IMR-90 (cell line): ENCODE data around the gene RIPPLY3. TPM values are rescaled to one million over a fixed set of nuclear protein-coding genes. Genes with fewer than 3 reads are reported as not detected.

Experiments used
- ATAC-seq: fragments of 200-7000 bp; cut with Tn5 transposase; 2 replicates; pipeline ENCODE4 v1.9.1; 2020; ENCODE audit warnings: low read depth, mild to moderate bottlenecking, moderate library complexity
- BruUV-seq: library from RNA; stranded (reverse); fragments of 400-500 nt; replicated peaks from 2 replicates; lab custom pipeline; 2021; lab: Mats Ljungman, UMichigan
- CTCF ChIA-PET: fragments of 300-600 bp; formaldehyde crosslinking; extraction: SDS; loops from one replicate; lab custom pipeline; 2021; ENCODE audit warnings: antibody characterized with exemption; lab: Yijun Ruan, JAX
- POLR2A ChIA-PET: fragments of 300-600 bp; sonication (Branson Sonifier 250); formaldehyde crosslinking; loops from one replicate; lab custom pipeline; 2022; ENCODE audit warnings: antibody characterized with exemption; ENCODE audit not compliant: unreplicated experiment; lab: Charles Lee
- DNase-seq: peaks from one replicate; pipeline ENCODE4 v3.0.0; 2013
- H2AFZ ChIP-seq: replicated peaks from 2 replicates; pipeline ENCODE3; 2013; ENCODE audit warnings: low read length, mild to moderate bottlenecking; ENCODE audit not compliant: poor library complexity
- H2AK5ac ChIP-seq: 2 replicates; pipeline ENCODE4 v1.6.1; 2013; ENCODE audit warnings: low read depth, low read length, inconsistent platforms
- H2AK9ac ChIP-seq: replicated peaks from 2 replicates; pipeline ENCODE3; 2013; ENCODE audit warnings: mild to moderate bottlenecking, low read depth, low read length, moderate library complexity; ENCODE audit not compliant: poor library complexity
- H2BK120ac ChIP-seq: 2 replicates; pipeline ENCODE4 v1.6.1; 2013; ENCODE audit warnings: low read depth, low read length, inconsistent platforms
- H2BK15ac ChIP-seq: 3 replicates; pipeline ENCODE4 v1.6.1; 2013; ENCODE audit warnings: low read depth, low read length, inconsistent platforms
- H2BK20ac ChIP-seq: 2 replicates; pipeline ENCODE4 v1.6.1; 2013; ENCODE audit warnings: low read depth, mild to moderate bottlenecking, inconsistent platforms, low read length, moderate library complexity
- H2BK5ac ChIP-seq: 2 replicates; pipeline ENCODE4 v1.6.1; 2013; ENCODE audit warnings: mild to moderate bottlenecking, low read depth, low read length, inconsistent platforms; ENCODE audit not compliant: poor library complexity, severe bottlenecking
- H3K14ac ChIP-seq: replicated peaks from 2 replicates; pipeline ENCODE4 v1.6.1; 2013; ENCODE audit warnings: low read depth, low read length, inconsistent platforms
- H3K18ac ChIP-seq: 2 replicates; pipeline ENCODE4 v1.6.1; 2013; ENCODE audit warnings: low read depth, low read length, control low read depth
- H3K23ac ChIP-seq: 2 replicates; pipeline ENCODE4 v1.6.1; 2013; ENCODE audit warnings: low read depth, low read length, inconsistent platforms
- H3K27ac ChIP-seq: 2 replicates; pipeline ENCODE4 v1.5.1; 2013; ENCODE audit warnings: mild to moderate bottlenecking, control low read depth, low read length; ENCODE audit not compliant: insufficient read depth
- H3K27me3 ChIP-seq: 2 replicates; pipeline ENCODE4 v1.6.1; 2013; ENCODE audit warnings: low read length; ENCODE audit not compliant: control insufficient read depth, insufficient read depth
- H3K36me3 ChIP-seq: 2 replicates; pipeline ENCODE4 v1.6.1; 2013; ENCODE audit warnings: low read length, mixed read lengths; ENCODE audit not compliant: control insufficient read depth, insufficient read depth
- H3K4ac ChIP-seq: 2 replicates; pipeline ENCODE4 v1.6.1; 2013; ENCODE audit warnings: low read depth, low read length, inconsistent platforms
- H3K4me1 ChIP-seq: 2 replicates; pipeline ENCODE4 v1.6.1; 2013; ENCODE audit warnings: low read length, mixed read lengths; ENCODE audit not compliant: control insufficient read depth, insufficient read depth
- H3K4me2 ChIP-seq: 2 replicates; pipeline ENCODE4 v1.6.1; 2013; ENCODE audit warnings: low read depth, mild to moderate bottlenecking, control low read depth, low read length, moderate library complexity
- H3K4me3 ChIP-seq: 2 replicates; pipeline ENCODE4 v1.5.1; 2013; ENCODE audit warnings: low read depth, mild to moderate bottlenecking, control low read depth, low read length, moderate library complexity; ENCODE audit not compliant: insufficient read depth
- H3K56ac ChIP-seq: 2 replicates; pipeline ENCODE4 v1.6.1; 2013; ENCODE audit warnings: low read length, inconsistent platforms; ENCODE audit not compliant: insufficient read depth; ENCODE audit errors: extremely low read depth
- H3K79me1 ChIP-seq, 2 experiments: 2 replicates each; pipeline ENCODE4 v1.6.1; 2013; ENCODE audit warnings: low read length in 2 of 2, inconsistent platforms in 1 of 2, low read depth in 1 of 2
- H3K9ac ChIP-seq: 2 replicates; pipeline ENCODE4 v1.6.1; 2013; ENCODE audit warnings: low read depth, low read length, control low read depth
- H3K9me1 ChIP-seq: 2 replicates; pipeline ENCODE4 v1.6.1; 2013; ENCODE audit warnings: low read length, inconsistent platforms; ENCODE audit not compliant: insufficient read depth
- H3K9me3 ChIP-seq: 2 replicates; pipeline ENCODE4 v1.6.1; 2013; ENCODE audit warnings: low read length; ENCODE audit not compliant: control insufficient read depth, insufficient read depth
- H4K20me1 ChIP-seq: 2 replicates; pipeline ENCODE4 v1.6.1; 2013; ENCODE audit warnings: low read length, inconsistent platforms; ENCODE audit not compliant: insufficient read depth
- H4K5ac ChIP-seq: 2 replicates; pipeline ENCODE4 v1.6.1; 2013; ENCODE audit warnings: mild to moderate bottlenecking, low read depth, low read length, control low read depth
- H4K8ac ChIP-seq, 2 experiments: 2 replicates each; pipeline ENCODE4 v1.6.1; 2013; ENCODE audit warnings: low read depth in 2 of 2, low read length in 2 of 2, control low read depth in 1 of 2, inconsistent platforms in 1 of 2
- H4K91ac ChIP-seq: 2 replicates; pipeline ENCODE4 v1.6.1; 2013; ENCODE audit warnings: low read depth, low read length, inconsistent platforms; ENCODE audit not compliant: insufficient read depth
- BHLHE40 ChIP-seq: fragments of 150-350 bp; IDR thresholded peaks from 2 replicates; pipeline ENCODE4 v1.6.1; 2016; ENCODE audit warnings: mild to moderate bottlenecking, low read depth, low read length
- CEBPB ChIP-seq: IDR thresholded peaks from 2 replicates; pipeline ENCODE4 v1.6.1; 2012; ENCODE audit warnings: low read depth, low read length, improper control_type of control experiment
- CHD1 ChIP-seq: IDR thresholded peaks from 2 replicates; pipeline ENCODE4 v1.6.1; 2012; ENCODE audit warnings: low read depth, low read length, improper control_type of control experiment
- FOS ChIP-seq: fragments of 150-350 bp; IDR thresholded peaks from 2 replicates; pipeline ENCODE4 v1.6.1; 2016; ENCODE audit warnings: low read depth, low read length
- MAFK ChIP-seq: IDR thresholded peaks from 2 replicates; pipeline ENCODE4 v1.6.1; 2012; ENCODE audit warnings: low read depth, low read length, improper control_type of control experiment
- MXI1 ChIP-seq: IDR thresholded peaks from 2 replicates; pipeline ENCODE4 v1.6.1; 2012; ENCODE audit warnings: low read depth, mild to moderate bottlenecking, low read length, moderate library complexity, borderline replicate concordance
- NFE2L2 ChIP-seq: fragments of 150-350 bp; IDR thresholded peaks from 2 replicates; pipeline ENCODE4 v1.6.1; 2016; ENCODE audit warnings: low read depth, mild to moderate bottlenecking, low read length
- POLR2A ChIP-seq: IDR thresholded peaks from 2 replicates; pipeline ENCODE4 v1.6.1; 2012; ENCODE audit warnings: mild to moderate bottlenecking, low read depth, low read length
- RAD21 ChIP-seq: IDR thresholded peaks from 2 replicates; pipeline ENCODE4 v1.6.1; 2012; ENCODE audit warnings: low read length, improper control_type of control experiment
- RCOR1 ChIP-seq: IDR thresholded peaks from 2 replicates; pipeline ENCODE4 v1.6.1; 2012; ENCODE audit warnings: mild to moderate bottlenecking, low read length, improper control_type of control experiment; ENCODE audit not compliant: insufficient replicate concordance
- RFX5 ChIP-seq: IDR thresholded peaks from 2 replicates; pipeline ENCODE4 v1.8.0; 2012; ENCODE audit warnings: low read depth, mild to moderate bottlenecking, low read length, moderate library complexity
- SMC3 ChIP-seq: fragments of 150-350 bp; IDR thresholded peaks from 2 replicates; pipeline ENCODE4 v1.6.1; 2016; ENCODE audit warnings: low read depth, mild to moderate bottlenecking, antibody characterized with exemption, low read length, moderate library complexity
- WGBS, 2 experiments: methylation state at CpG; one replicate each; pipeline versions ENCODE4 v1.1.5 to v1.1.7; 2013; ENCODE audit warnings: missing lambda C conversion rate in 2 of 2; ENCODE audit not compliant: insufficient read length in 1 of 2; ENCODE audit errors: extremely low coverage in 2 of 2; 5-methylcytosine and 5-hydroxymethylcytosine counted together
- dilution Hi-C: fragments of 300-500 bp; cut with HindIII; formaldehyde crosslinking; loops from one replicate; pipeline ENCODE4 v1.14.3; 2018; ENCODE audit warnings: low sequenced_read_pairs; ENCODE audit not compliant: unreplicated experiment
- in situ Hi-C: fragments of 300-500 bp; cut with MboI; formaldehyde crosslinking; loops from 3 replicates; pipeline ENCODE4 v1.14.3; 2019; ENCODE audit warnings: low sequenced_read_pairs, inconsistent platforms, mixed read lengths
- intact Hi-C: fragments of 100-400 bp; cut with micrococcal nuclease; formaldehyde crosslinking; loops from 2 replicates; pipeline ENCODE4 v1.10.0; 2022
- polyA plus RNA-seq, 3 experiments: library from polyadenylated mRNA; depleted of rRNA; stranded (reverse); fragments of >200 nt; gene quantifications; 2 replicates each; pipeline ENCODE4 v1.2.3, GENCODE V29; 2012; ENCODE audit warnings: low replicate concordance in 1 of 3
- total RNA-seq: library from RNA; depleted of rRNA; stranded (reverse); fragments of >200 nt; gene quantifications from 2 replicates; pipeline ENCODE4 v1.2.3, GENCODE V29; 2012
- TF ChIP-seq, protein P1 (sequence below): fragments of 150-350 bp; IDR thresholded peaks from 2 replicates; pipeline ENCODE4 v1.6.1; 2016; ENCODE audit warnings: low read depth, mild to moderate bottlenecking, low read length, moderate library complexity, borderline replicate concordance
- TF ChIP-seq, protein P2 (sequence below): conservative IDR thresholded peaks from 2 replicates; pipeline ENCODE4 v1.5.1; 2012; ENCODE audit warnings: mild to moderate bottlenecking, low read depth, low read length, improper control_type of control experiment
- TF ChIP-seq, protein P3 (sequence below): fragments of 150-350 bp; IDR thresholded peaks from 2 replicates; pipeline ENCODE4 v1.6.1; 2017; ENCODE audit warnings: mild to moderate bottlenecking, antibody characterized with exemption, low read length, low read depth

The RIPPLY3 gene
- total and polyA plus RNA-seq, 2 of the 4 experiments (the other 2 are of a cell fraction): 0.10 TPM; not detected in 1

DNA sequence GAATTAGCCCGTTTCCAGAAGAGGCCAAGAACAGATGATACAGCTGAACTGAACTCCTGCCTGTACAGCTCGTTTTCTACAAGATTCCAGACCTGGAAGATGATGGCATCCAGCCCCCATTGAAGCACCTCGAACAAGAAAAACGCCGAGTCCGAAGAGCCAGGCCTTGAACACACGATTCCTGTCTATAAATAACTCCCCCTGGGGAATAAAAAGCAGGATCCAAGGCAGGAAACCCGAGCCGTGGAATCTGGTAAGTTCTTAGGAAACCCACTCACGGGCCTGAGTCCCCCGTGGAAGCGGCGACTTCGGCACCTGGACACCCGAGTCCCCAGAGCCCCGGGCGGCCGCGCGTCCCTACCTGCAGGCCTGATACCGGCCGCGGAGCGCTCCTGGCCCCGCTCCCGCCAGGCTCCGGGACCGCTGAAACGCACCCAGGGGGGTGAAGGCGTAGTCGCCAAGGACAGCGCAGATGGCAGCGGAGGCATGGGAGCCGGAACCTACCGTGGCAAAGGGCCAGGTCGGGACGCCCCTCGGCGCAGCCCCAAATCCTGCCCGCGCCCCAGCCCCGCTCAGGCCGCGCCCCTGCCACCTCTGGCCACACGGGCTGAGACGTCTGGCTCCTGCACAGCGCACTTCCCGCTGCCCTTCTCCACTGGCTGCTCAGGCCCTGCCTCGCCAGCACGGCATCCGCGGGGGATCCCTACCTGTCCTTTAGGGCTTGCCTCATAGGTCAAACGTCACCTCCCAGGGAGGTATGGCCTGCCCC lies 26.0 kb upstream of the RIPPLY3 start:
- H4K20me1 ChIP-seq: no peaks in the 10 kb centered on the region
- DNase-seq (no peak), ATAC-seq (peak; percentile 31; the same call in 1 of the 2 replicates)
- no peak overlapping the region for H3K18ac ChIP-seq
- H3K14ac ChIP-seq: no peak overlapping the region
- no peak overlapping the region for H2BK5ac ChIP-seq
- 22% methylated on average over 29 of the region's 53 CpGs; no CpG with 5 or more reads in 1 of the 2 experiments for WGBS, 2 experiments
- H3K23ac ChIP-seq: no peak overlapping the region
- peaks cover 0 to 6% of the 10 kb centered on the region in 2 experiments; a peak in 1 of 4 replicates for H3K79me1 ChIP-seq
- H3K9me1 ChIP-seq: 0 out of 2 replicates have a peak, but pooled peaks cover 4% of the 10 kb centered on the region
- BruUV-seq: no TSS peak
- peaks cover 5% of the 10 kb centered on the region for H3K4me1 ChIP-seq
- dilution Hi-C loops: no loop called here
- H3K27ac ChIP-seq: no peak overlapping the region
- H3K27me3 ChIP-seq: no peaks in the 10 kb centered on the region; the same call in 1 of the 2 replicates
- peak overlapping the region; percentile 62; the same call in 1 of the 2 replicates for H3K4me2 ChIP-seq
- H2BK120ac ChIP-seq: no peak overlapping the region
- H4K91ac ChIP-seq: no peak overlapping the region
- H3K36me3 ChIP-seq: no peaks in the 10 kb centered on the region
- H3K4me3 ChIP-seq: peak overlapping the region; percentile 22; the same call in 1 of the 2 replicates
- H2AK5ac ChIP-seq: no peak overlapping the region
- in situ Hi-C loops: no loop called here
- H4K5ac ChIP-seq: 0 out of 2 replicates have a peak overlapping the region, but pooled peaks have one; percentile 9
- H2AFZ ChIP-seq: peak overlapping the region; percentile 88
- no peak overlapping the region for H2BK20ac ChIP-seq
- no peak overlapping the region for H3K56ac ChIP-seq
- H2AK9ac ChIP-seq: no peak overlapping the region
- CTCF ChIA-PET: no interaction called here
- intact Hi-C loops: no loop called here
- H2BK15ac ChIP-seq: no peak overlapping the region
- no peak overlapping the region for H3K4ac ChIP-seq
- no peaks in the 10 kb centered on the region for H3K9me3 ChIP-seq
- POLR2A ChIA-PET: no interaction called here
- 0 out of 2 replicates have a peak overlapping the region, but pooled peaks have one; percentile 11 for H3K9ac ChIP-seq
- peak overlapping the region in 1 of 2 experiments; percentile 24; a peak in 1 of 4 replicates for H4K8ac ChIP-seq
- TF ChIP-seq, protein P1, sequence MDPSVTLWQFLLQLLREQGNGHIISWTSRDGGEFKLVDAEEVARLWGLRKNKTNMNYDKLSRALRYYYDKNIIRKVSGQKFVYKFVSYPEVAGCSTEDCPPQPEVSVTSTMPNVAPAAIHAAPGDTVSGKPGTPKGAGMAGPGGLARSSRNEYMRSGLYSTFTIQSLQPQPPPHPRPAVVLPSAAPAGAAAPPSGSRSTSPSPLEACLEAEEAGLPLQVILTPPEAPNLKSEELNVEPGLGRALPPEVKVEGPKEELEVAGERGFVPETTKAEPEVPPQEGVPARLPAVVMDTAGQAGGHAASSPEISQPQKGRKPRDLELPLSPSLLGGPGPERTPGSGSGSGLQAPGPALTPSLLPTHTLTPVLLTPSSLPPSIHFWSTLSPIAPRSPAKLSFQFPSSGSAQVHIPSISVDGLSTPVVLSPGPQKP: no peak
- TF ChIP-seq MAFK: no peak
- TF ChIP-seq SMC3: no peak
- TF ChIP-seq FOS: no peak
- TF ChIP-seq, protein P2, sequence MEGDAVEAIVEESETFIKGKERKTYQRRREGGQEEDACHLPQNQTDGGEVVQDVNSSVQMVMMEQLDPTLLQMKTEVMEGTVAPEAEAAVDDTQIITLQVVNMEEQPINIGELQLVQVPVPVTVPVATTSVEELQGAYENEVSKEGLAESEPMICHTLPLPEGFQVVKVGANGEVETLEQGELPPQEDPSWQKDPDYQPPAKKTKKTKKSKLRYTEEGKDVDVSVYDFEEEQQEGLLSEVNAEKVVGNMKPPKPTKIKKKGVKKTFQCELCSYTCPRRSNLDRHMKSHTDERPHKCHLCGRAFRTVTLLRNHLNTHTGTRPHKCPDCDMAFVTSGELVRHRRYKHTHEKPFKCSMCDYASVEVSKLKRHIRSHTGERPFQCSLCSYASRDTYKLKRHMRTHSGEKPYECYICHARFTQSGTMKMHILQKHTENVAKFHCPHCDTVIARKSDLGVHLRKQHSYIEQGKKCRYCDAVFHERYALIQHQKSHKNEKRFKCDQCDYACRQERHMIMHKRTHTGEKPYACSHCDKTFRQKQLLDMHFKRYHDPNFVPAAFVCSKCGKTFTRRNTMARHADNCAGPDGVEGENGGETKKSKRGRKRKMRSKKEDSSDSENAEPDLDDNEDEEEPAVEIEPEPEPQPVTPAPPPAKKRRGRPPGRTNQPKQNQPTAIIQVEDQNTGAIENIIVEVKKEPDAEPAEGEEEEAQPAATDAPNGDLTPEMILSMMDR: no peak
- TF ChIP-seq, protein P3, sequence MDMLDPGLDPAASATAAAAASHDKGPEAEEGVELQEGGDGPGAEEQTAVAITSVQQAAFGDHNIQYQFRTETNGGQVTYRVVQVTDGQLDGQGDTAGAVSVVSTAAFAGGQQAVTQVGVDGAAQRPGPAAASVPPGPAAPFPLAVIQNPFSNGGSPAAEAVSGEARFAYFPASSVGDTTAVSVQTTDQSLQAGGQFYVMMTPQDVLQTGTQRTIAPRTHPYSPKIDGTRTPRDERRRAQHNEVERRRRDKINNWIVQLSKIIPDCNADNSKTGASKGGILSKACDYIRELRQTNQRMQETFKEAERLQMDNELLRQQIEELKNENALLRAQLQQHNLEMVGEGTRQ: no peak
- no peak for TF ChIP-seq RAD21
- TF ChIP-seq CEBPB: no peak
- TF ChIP-seq RCOR1: no peak
- TF ChIP-seq CHD1: no peak
- TF ChIP-seq RFX5: no peak
- TF ChIP-seq BHLHE40: no peak
- no peak for TF ChIP-seq POLR2A
- no peak for TF ChIP-seq MXI1
- no peak for TF ChIP-seq NFE2L2
